Chondrocyte (in vitro differentiated cells): ENCODE measurements around the gene DNAAF2. TPM values are rescaled to one million over a fixed set of nuclear protein-coding genes. Genes with fewer than 3 reads are reported as not detected.
A peak's percentile ranks its signal among the peaks of the same experiment; 100 is the strongest.
"Not testable (repeated sequence)": the region's sequence is repeated elsewhere in the genome, so short reads cannot be mapped to it uniquely, and the experiment has no call there.

Experiments used
- DNase-seq: peaks from one replicate; pipeline ENCODE4 v3.0.0; 2021; ENCODE audit warnings: mixed read lengths, low spot score
- H3K27ac Mint-ChIP-seq: one replicate; pipeline ENCODE4 v1.8.0; 2021; ENCODE audit warnings: mild to moderate bottlenecking, moderate library complexity, mixed read lengths; ENCODE audit not compliant: unreplicated experiment
- H3K27me3 Mint-ChIP-seq: 2 replicates; pipeline ENCODE4 v1.8.0; 2021; ENCODE audit warnings: low read depth, mixed read lengths
- H3K36me3 Mint-ChIP-seq: 2 replicates; pipeline ENCODE4 v1.8.0; 2021; ENCODE audit warnings: low read depth, mixed read lengths
- H3K4me1 Mint-ChIP-seq: 2 replicates; pipeline ENCODE4 v1.8.0; 2021; ENCODE audit warnings: low read depth, mild to moderate bottlenecking, mixed read lengths
- H3K4me3 Mint-ChIP-seq: one replicate; pipeline ENCODE4 v1.8.0; 2021; ENCODE audit warnings: mild to moderate bottlenecking, moderate library complexity, mixed read lengths; ENCODE audit not compliant: unreplicated experiment
- H3K9me3 Mint-ChIP-seq: 2 replicates; pipeline ENCODE4 v1.8.0; 2021; ENCODE audit warnings: low read depth, mixed read lengths
- CTCF ChIP-seq: fragments of 200-600 bp; sonication (generic); IDR thresholded peaks from 2 replicates; pipeline ENCODE4 v1.5.0; 2021; ENCODE audit warnings: antibody characterized with exemption, mild to moderate bottlenecking, moderate library complexity
- total RNA-seq: library from RNA; stranded (reverse); gene quantifications from 3 replicates; pipeline ENCODE4 v1.2.1, GENCODE V29; 2021

DNAAF2 gene
- total RNA-seq, 1 donor from 2014 or later = 5.5 TPM

- Mint-ChIP-seq H3K9me3 (no peaks in the 10 kb centered on the region), H3K36me3 (peaks cover 14% of the 10 kb centered on the region), H3K27me3 (no peaks in the 10 kb centered on the region), H3K4me3 (peak within 1 kb of the TSS; percentile 97), H3K4me1 (peaks cover 57% of the 10 kb centered on the region), H3K27ac (peak within 1 kb of the TSS; percentile 95)
- TF ChIP-seq CTCF = peak; percentile 74
- peak; percentile 99 for DNase-seq
Observed at GRCh38 chr14:49620182-49621113, 14.6 kb downstream of the DNAAF2 start, which contains the start of the genes MGAT2 and RPL36AL. MGAT2 (plus strand) TSS chr14:49620799; CDS start chr14:49621269, 470 bp downstream. RPL36AL (minus strand) TSS chr14:49620626; CDS start chr14:49619104, 1,522 bp downstream.

- peaks cover 55% of the 10 kb centered on the region for H3K4me1 Mint-ChIP-seq
- DNase-seq = no peak
- no peaks in the 10 kb centered on the region for H3K27me3 Mint-ChIP-seq
- H3K27ac Mint-ChIP-seq = peak overlapping the region; percentile 95
- H3K36me3 Mint-ChIP-seq = peaks cover 14% of the 10 kb centered on the region
- TF ChIP-seq CTCF = no peak
- no peaks in the 10 kb centered on the region for H3K9me3 Mint-ChIP-seq
- peak overlapping the region; percentile 97 for H3K4me3 Mint-ChIP-seq
Observed at GRCh38 chr14:49619730-49620129, 15.3 kb downstream of the DNAAF2 start.

GRCh38 chr14:49619273-49619672, 15.8 kb downstream of the DNAAF2 start:
- Mint-ChIP-seq H3K36me3 (peaks cover 14% of the 10 kb centered on the region), H3K4me1 (peaks cover 53% of the 10 kb centered on the region), H3K4me3 (peak overlapping the region; percentile 97), H3K27ac (peak overlapping the region; percentile 95)
- DNase-seq, H3K27me3 Mint-ChIP-seq, H3K9me3 Mint-ChIP-seq: not testable (repeated sequence)

GRCh38 chr14:49617852-49618519, 17.1 kb downstream of the DNAAF2 start:
- Mint-ChIP-seq H3K36me3 (peaks cover 14% of the 10 kb centered on the region), H3K4me1 (peaks cover 40% of the 10 kb centered on the region), H3K4me3 (no peak overlapping the region), H3K27ac (peak overlapping the region; percentile 12), H3K9me3 (no peaks in the 10 kb centered on the region), H3K27me3 (no peaks in the 10 kb centered on the region)
- TF ChIP-seq CTCF = no peak
- DNase-seq = no peak

GRCh38 chr14:49615776-49616175, 19.3 kb downstream of the DNAAF2 start:
- no peaks in the 10 kb centered on the region for H3K9me3 Mint-ChIP-seq
- H3K4me3 Mint-ChIP-seq = no peak overlapping the region
- no peak for DNase-seq
- no peak for TF ChIP-seq CTCF
- H3K36me3 Mint-ChIP-seq = peaks cover 14% of the 10 kb centered on the region
- H3K27me3 Mint-ChIP-seq = no peaks in the 10 kb centered on the region
- no peak overlapping the region for H3K27ac Mint-ChIP-seq
- peaks cover 33% of the 10 kb centered on the region for H3K4me1 Mint-ChIP-seq
